Adipocyte (in vitro differentiated cells): ENCODE data around the gene C15orf39.
"Not testable (repeated sequence)": the region's sequence is repeated elsewhere in the genome, so short reads cannot be mapped to it uniquely, and the experiment has no call there.

Experiments used
- DNase-seq: peaks from one replicate; pipeline ENCODE4 v3.0.0-alpha.2; 2015; ENCODE audit warnings: low read depth
- H3K27me3 ChIP-seq: replicated peaks from 2 replicates; pipeline ENCODE4 v1.7.0; 2013; ENCODE audit warnings: mild to moderate bottlenecking, low read length, moderate library complexity; ENCODE audit not compliant: control insufficient read depth, insufficient read depth
- H3K36me3 ChIP-seq: 2 replicates; pipeline ENCODE4 v1.7.0; 2013; ENCODE audit warnings: low read length, mild to moderate bottlenecking, moderate library complexity; ENCODE audit not compliant: control insufficient read depth, insufficient read depth, severe bottlenecking
- H3K4me1 ChIP-seq: 2 replicates; pipeline ENCODE4 v1.7.0; 2013; ENCODE audit warnings: mild to moderate bottlenecking, low read length, moderate library complexity; ENCODE audit not compliant: control insufficient read depth, insufficient read depth
- H3K4me3 ChIP-seq: 2 replicates; pipeline ENCODE4 v1.7.0; 2013; ENCODE audit warnings: mild to moderate bottlenecking, low read length, moderate library complexity
- H3K9ac ChIP-seq: 2 replicates; pipeline ENCODE4 v1.7.0; 2013; ENCODE audit warnings: mild to moderate bottlenecking, low read length, moderate library complexity
- H3K9me3 ChIP-seq: 2 replicates; pipeline ENCODE4 v1.7.0; 2013; ENCODE audit warnings: mild to moderate bottlenecking, low read length, moderate library complexity; ENCODE audit not compliant: control insufficient read depth

C15orf39 gene

GRCh38 chr15:75163150-75163564, 38.5 kb upstream of the C15orf39 start:
- Histone ChIP-seq H3K9me3 (no peaks in the 10 kb centered on the region), H3K4me1 (no peaks in the 10 kb centered on the region), H3K36me3 (no peaks in the 10 kb centered on the region), H3K9ac (no peak overlapping the region), H3K27me3 (no peaks in the 10 kb centered on the region), H3K4me3 (no peak overlapping the region)
- no peak for DNase-seq

GRCh38 chr15:75164625-75165350, 36.9 kb upstream of the C15orf39 start:
- no peak overlapping the region for H3K4me3 ChIP-seq
- DNase-seq = no peak
- no peaks in the 10 kb centered on the region for H3K4me1 ChIP-seq
- H3K27me3 ChIP-seq = no peaks in the 10 kb centered on the region
- no peak overlapping the region for H3K9ac ChIP-seq
- no peaks in the 10 kb centered on the region for H3K36me3 ChIP-seq
- no peaks in the 10 kb centered on the region for H3K9me3 ChIP-seq

- not testable (repeated sequence) for H3K4me1 ChIP-seq, H3K27me3 ChIP-seq, DNase-seq, H3K9me3 ChIP-seq, H3K4me3 ChIP-seq, H3K36me3 ChIP-seq, H3K9ac ChIP-seq
Measured at GRCh38 chr15:75166489-75167063, 35.1 kb upstream of the C15orf39 start.

- peak; percentile 30 for DNase-seq
- H3K27me3 ChIP-seq = no peaks in the 10 kb centered on the region
- H3K36me3 ChIP-seq = no peaks in the 10 kb centered on the region
- peaks cover 6% of the 10 kb centered on the region for H3K4me1 ChIP-seq
- H3K4me3 ChIP-seq = no peak overlapping the region
- no peak overlapping the region for H3K9ac ChIP-seq
- H3K9me3 ChIP-seq = no peaks in the 10 kb centered on the region
Measured at GRCh38 chr15:75167588-75168350, 33.9 kb upstream of the C15orf39 start.

GRCh38 chr15:75168374-75168773, 33.3 kb upstream of the C15orf39 start:
- Histone ChIP-seq H3K9me3 (no peaks in the 10 kb centered on the region), H3K36me3 (no peaks in the 10 kb centered on the region), H3K4me3 (no peak overlapping the region), H3K4me1 (peaks cover 7% of the 10 kb centered on the region), H3K9ac (no peak overlapping the region), H3K27me3 (no peaks in the 10 kb centered on the region)
- no peak for DNase-seq

GRCh38 chr15:75170203-75170602, 31.5 kb upstream of the C15orf39 start:
- no peak overlapping the region for H3K4me3 ChIP-seq
- no peak overlapping the region for H3K9ac ChIP-seq
- H3K9me3 ChIP-seq = no peaks in the 10 kb centered on the region
- H3K36me3 ChIP-seq = no peaks in the 10 kb centered on the region
- no peaks in the 10 kb centered on the region for H3K27me3 ChIP-seq
- no peak for DNase-seq
- H3K4me1 ChIP-seq = peaks cover 19% of the 10 kb centered on the region

- no peak for DNase-seq
- Histone ChIP-seq H3K36me3 (no peaks in the 10 kb centered on the region), H3K9ac (no peak overlapping the region), H3K4me3 (no peak overlapping the region), H3K4me1 (peaks cover 25% of the 10 kb centered on the region), H3K9me3 (no peaks in the 10 kb centered on the region), H3K27me3 (no peaks in the 10 kb centered on the region)
Measured at GRCh38 chr15:75170711-75171341, 30.9 kb upstream of the C15orf39 start.

GRCh38 chr15:75171408-75171807, 30.3 kb upstream of the C15orf39 start:
- no peak for DNase-seq
- Histone ChIP-seq H3K4me3 (no peak overlapping the region), H3K36me3 (no peaks in the 10 kb centered on the region), H3K4me1 (peaks cover 30% of the 10 kb centered on the region), H3K9me3 (no peaks in the 10 kb centered on the region), H3K9ac (no peak overlapping the region), H3K27me3 (no peaks in the 10 kb centered on the region)

- peaks cover 39% of the 10 kb centered on the region for H3K4me1 ChIP-seq
- no peak overlapping the region for H3K9ac ChIP-seq
- DNase-seq = no peak
- H3K27me3 ChIP-seq = no peaks in the 10 kb centered on the region
- no peak overlapping the region for H3K4me3 ChIP-seq
- H3K9me3 ChIP-seq = no peaks in the 10 kb centered on the region
- no peaks in the 10 kb centered on the region for H3K36me3 ChIP-seq
Measured at GRCh38 chr15:75172284-75172820, 29.3 kb upstream of the C15orf39 start.

GRCh38 chr15:75174102-75174501, 27.6 kb upstream of the C15orf39 start:
- Histone ChIP-seq H3K27me3 (no peaks in the 10 kb centered on the region), H3K9me3 (no peaks in the 10 kb centered on the region), H3K4me1 (peaks cover 54% of the 10 kb centered on the region), H3K36me3 (no peaks in the 10 kb centered on the region), H3K9ac (no peak overlapping the region), H3K4me3 (no peak overlapping the region)
- DNase-seq = no peak

GRCh38 chr15:75174729-75175128, 27.0 kb upstream of the C15orf39 start:
- H3K4me1 ChIP-seq = peaks cover 57% of the 10 kb centered on the region
- no peak overlapping the region for H3K9ac ChIP-seq
- no peak overlapping the region for H3K4me3 ChIP-seq
- no peaks in the 10 kb centered on the region for H3K27me3 ChIP-seq
- DNase-seq = no peak
- no peaks in the 10 kb centered on the region for H3K36me3 ChIP-seq
- no peaks in the 10 kb centered on the region for H3K9me3 ChIP-seq
